Measurements from ENCODE around the gene MTCP1. TPM values are rescaled to one million over a fixed set of nuclear protein-coding genes. Genes with fewer than 3 reads are reported as not detected.

The MTCP1 gene
- total and polyA plus RNA-seq, 9 of the 15 experiments (the other 6 are each of a cell fraction or from before 2014, with no cell fraction given): 12.7 to 28.0 (median 22.9) TPM

- TF ChIP-seq ZNF212 (CRISPR knock-in tag; IDR thresholded peaks at IDR 0.05): no peak
- TF ChIP-seq ZMIZ1 (IDR thresholded peaks at IDR 0.05; ENCODE audit: low read depth in 2 of 2, low read length in 2 of 2): no peak
- TF ChIP-seq PHB (CRISPR knock-in tag; IDR thresholded peaks at IDR 0.05): no peak
- TF ChIP-seq MGA (IDR thresholded peaks at IDR 0.05): peak; percentile 51; the same call in 1 of the 2 replicates
- TF ChIP-seq ZNF639 (CRISPR knock-in tag; conservative IDR thresholded peaks at IDR 0.05 in 1 of 2, IDR thresholded peaks at IDR 0.05 in 1 of 2): peak in 1 of 2 experiments; percentile 70; a peak in 1 of 4 replicates
- TF ChIP-seq KDM5B (IDR thresholded peaks at IDR 0.05; ENCODE audit: insufficient replicate concordance, low read depth, low read length): peak; percentile 86
- TF ChIP-seq POLR2G (IDR thresholded peaks at IDR 0.05; ENCODE audit: low read depth, low read length): peak; percentile 84
These were observed at the start of gene MTCP1, which contains the start of the genes BRCC3 and CMC4 (continued) for GRCh38 chrX:155070975-155071693.
